ENCODE results near the gene IFT22. TPM values are rescaled to one million over a fixed set of nuclear protein-coding genes. Genes with fewer than 3 reads are reported as not detected.
"Not testable (repeated sequence)": the region's sequence is repeated elsewhere in the genome, so short reads cannot be mapped to it uniquely, and the experiment has no call there.

Gene IFT22
- total and polyA plus RNA-seq, 2 experiments from 2014 or later, result 13.8 to 38.8 TPM

GRCh38 chr7:101294039-101294831 is 27.4 kb downstream of the IFT22 start (continued):
- TF ChIP-seq CTCF (conservative IDR thresholded peaks at IDR 0.05; ENCODE audit: low read depth in 2 of 2), result no peak
- TF ChIP-seq EZH2phosphoT487 (IDR thresholded peaks at IDR 0.05; ENCODE audit: unreplicated experiment), result no peak
- TF ChIP-seq NANOG (IDR thresholded peaks at IDR 0.05; ENCODE audit: borderline replicate concordance), result peak; percentile 96

GRCh38 chr7:101293069-101294021 is 28.3 kb downstream of the IFT22 start:
- H3K27ac Mint-ChIP-seq, result peak overlapping the region; percentile 99
- peak; percentile 47 for DNase-seq (ENCODE audit: low spot score)
- peak overlapping the region; percentile 28 for H3K4me3 Mint-ChIP-seq

GRCh38 chr7:101292566-101292965 is 29.0 kb downstream of the IFT22 start:
- H3K9me3 Mint-ChIP-seq, result not testable (repeated sequence)

More at GRCh38 chr7:101293069-101294021, 28.3 kb downstream of the IFT22 start:
- Histone ChIP-seq H3K4me2 (peak overlapping the region; percentile 66), H3F3A (replicated peaks; ENCODE audit: low read depth) (peaks cover 12% of the 10 kb centered on the region), H3K79me2 (replicated peaks; ENCODE audit: insufficient read depth) (peaks cover 11% of the 10 kb centered on the region), H3K27ac (ENCODE audit: low read depth) (peak overlapping the region; percentile 98), H3K4me3 (peak overlapping the region; percentile 27), H3K4me1 (ENCODE audit: insufficient read depth) (peaks cover 31% of the 10 kb centered on the region)
- H3K9me2 ChIP-seq (ENCODE audit: insufficient read depth); H3K36me3 ChIP-seq (ENCODE audit: insufficient read depth); H4K20me1 ChIP-seq (replicated peaks; ENCODE audit: insufficient read depth); H3K9me3 Mint-ChIP-seq; H3K27me3 ChIP-seq (ENCODE audit: insufficient read depth); H2AFZ ChIP-seq: not testable (repeated sequence)
- peak; percentile 4 for ATAC-seq
- peaks cover 11% of the 10 kb centered on the region; the same call in 1 of the 3 replicates for H3K36me3 Mint-ChIP-seq (ENCODE audit: low read depth)
- peaks cover 56% of the 10 kb centered on the region for H3K4me1 Mint-ChIP-seq
- peak; percentile 41 for TF ChIP-seq POLR2AphosphoS5 (IDR thresholded peaks at IDR 0.05; ENCODE audit: low read depth)
- H3K27me3 Mint-ChIP-seq (ENCODE audit: insufficient read depth, low read depth, poor library complexity), result peaks cover 29% of the 10 kb centered on the region

More at GRCh38 chr7:101292566-101292965, 29.0 kb downstream of the IFT22 start:
- Mint-ChIP-seq H3K36me3 (ENCODE audit: low read depth) (peaks cover 16% of the 10 kb centered on the region), H3K27me3 (ENCODE audit: insufficient read depth, low read depth, poor library complexity) (peaks cover 29% of the 10 kb centered on the region), H3K27ac (peak overlapping the region; percentile 99), H3K4me1 (peaks cover 58% of the 10 kb centered on the region)
- Histone ChIP-seq H3K4me1 (ENCODE audit: insufficient read depth) (peaks cover 27% of the 10 kb centered on the region), H3K4me2 (peak overlapping the region; percentile 66), H3F3A (replicated peaks; ENCODE audit: low read depth) (peaks cover 12% of the 10 kb centered on the region), H3K27ac (ENCODE audit: low read depth) (peak overlapping the region; percentile 98)
- not testable (repeated sequence) for H3K79me2 ChIP-seq (replicated peaks; ENCODE audit: insufficient read depth); H3K9me2 ChIP-seq (ENCODE audit: insufficient read depth); H2AFZ ChIP-seq; H3K27me3 ChIP-seq (ENCODE audit: insufficient read depth); ATAC-seq; H3K4me3 Mint-ChIP-seq; H3K36me3 ChIP-seq (ENCODE audit: insufficient read depth); H3K4me3 ChIP-seq; DNase-seq (ENCODE audit: low spot score); H4K20me1 ChIP-seq (replicated peaks; ENCODE audit: insufficient read depth)
